SKM-1 treated with dmso at 0.1 percent for 144 hours (cell line): ENCODE measurements around the gene SLFNL1.

Source experiments
- DNase-seq: peaks from one replicate; lab custom pipeline; 2025; ENCODE audit not compliant: unreplicated experiment; lab: John Stamatoyannopoulos, UW

The SLFNL1 gene

GRCh38 chr1:41020654-41021053, 871 bp downstream of the SLFNL1 start:
- no peak for DNase-seq

DNA sequence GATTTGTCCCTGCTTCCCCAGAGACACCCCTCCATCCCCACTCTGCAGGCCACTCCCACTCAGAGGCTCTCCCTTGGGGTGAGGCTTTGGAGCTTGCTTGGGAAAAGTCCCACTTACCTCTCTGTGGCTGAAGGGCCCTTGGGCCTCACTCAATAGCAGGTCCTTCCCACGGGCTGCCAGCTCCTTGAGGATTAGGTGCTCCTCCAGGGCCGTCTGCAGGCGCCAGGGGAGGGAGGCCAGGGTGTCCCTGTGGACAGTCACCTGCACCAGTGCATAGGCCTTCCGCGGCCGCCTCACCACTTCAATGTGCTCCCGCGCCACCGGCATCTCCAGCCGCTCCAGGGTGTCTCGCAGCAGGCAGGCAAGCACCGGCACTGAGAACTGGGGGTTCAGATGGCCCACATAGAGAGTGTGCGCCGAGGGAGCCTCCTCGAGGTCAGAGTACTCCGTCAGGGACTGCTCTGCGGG, 1.4 kb downstream of the SLFNL1 start:
- DNase-seq: no peak

GRCh38 chr1:41019353-41019745, 2.2 kb downstream of the SLFNL1 start:
- no peak for DNase-seq

GRCh38 chr1:41018018-41018410, 3.5 kb downstream of the SLFNL1 start:
- no peak for DNase-seq

- DNase-seq: no peak
These were observed 4.1 kb downstream of the SLFNL1 start for GRCh38 chr1:41017141-41018017.

- no peak for DNase-seq
These were observed 5.5 kb downstream of the SLFNL1 start for GRCh38 chr1:41015897-41016470.

- DNase-seq: no peak
These were observed 6.1 kb downstream of the SLFNL1 start for GRCh38 chr1:41015281-41015896.

DNA sequence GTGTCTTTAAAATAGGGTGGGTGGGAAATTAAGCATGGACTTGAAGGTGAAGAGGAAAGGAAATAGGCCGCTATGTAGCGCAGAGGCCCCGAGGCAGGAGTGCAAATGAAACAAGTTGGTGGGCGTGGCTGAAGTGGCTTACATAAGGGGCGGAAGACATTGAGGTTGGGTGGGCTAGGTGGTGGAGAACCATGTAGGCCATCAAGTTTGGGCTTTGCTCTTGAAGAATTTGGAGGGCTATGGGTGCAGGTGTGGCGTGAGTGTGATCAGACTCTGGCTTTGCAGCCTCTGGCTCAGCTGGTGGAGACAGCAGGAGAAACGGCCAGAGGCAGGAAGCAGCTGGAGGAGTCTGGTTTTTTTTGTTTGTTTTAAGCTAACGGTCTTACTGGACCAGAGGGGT, 6.7 kb downstream of the SLFNL1 start:
- DNase-seq: no peak

GRCh38 chr1:41013796-41014195, 7.7 kb downstream of the SLFNL1 start:
- DNase-seq: no peak

DNA sequence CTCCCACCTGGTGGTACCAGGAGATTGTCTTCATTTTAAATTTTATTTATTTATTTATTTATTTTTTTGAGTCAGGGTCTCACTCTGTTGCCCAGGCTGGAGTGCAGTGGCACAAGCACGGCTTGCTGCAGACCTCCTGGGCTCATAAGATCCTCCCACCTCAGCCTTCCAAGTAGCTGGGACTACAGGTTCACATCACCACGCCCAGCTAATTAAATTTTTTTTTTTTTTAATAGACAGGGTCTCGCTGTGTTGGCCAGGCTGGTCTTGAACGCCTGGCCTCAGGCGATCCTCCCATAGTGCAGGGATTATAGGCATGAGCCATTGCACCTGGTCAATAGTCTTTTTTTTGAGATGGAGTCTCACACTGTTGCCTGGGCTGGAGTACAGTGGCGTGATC, 8.5 kb downstream of the SLFNL1 start:
- no peak for DNase-seq

DNA sequence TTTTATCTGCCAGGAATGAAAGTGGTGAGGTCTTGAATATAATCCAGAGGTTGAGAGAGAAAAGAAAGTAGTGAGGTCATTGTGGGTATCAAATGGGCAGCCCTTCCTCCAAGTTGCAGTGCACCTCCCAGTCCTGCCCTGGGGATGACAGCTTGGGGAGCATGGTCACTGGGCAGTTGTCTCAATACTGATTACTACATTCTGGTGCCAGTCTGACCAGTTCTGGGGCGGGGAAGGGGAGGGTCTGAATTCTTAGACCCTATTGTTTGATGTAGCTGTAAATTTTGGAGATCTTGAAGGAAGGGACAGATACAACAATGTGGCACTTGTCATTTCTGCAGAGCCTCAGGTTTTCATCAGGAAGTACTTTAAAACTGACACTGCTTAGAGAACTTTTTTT, 11.2 kb downstream of the SLFNL1 start:
- no peak for DNase-seq

GRCh38 chr1:41009466-41009865, 12.1 kb downstream of the SLFNL1 start:
- DNase-seq: no peak

- no peak for DNase-seq
These were observed 14.3 kb downstream of the SLFNL1 start for GRCh38 chr1:41006942-41007865.

GRCh38 chr1:41005876-41006275, 15.6 kb downstream of the SLFNL1 start:
- no peak for DNase-seq

- peak; percentile 90 for DNase-seq
These were observed 17.8 kb downstream of the SLFNL1 start for GRCh38 chr1:41003640-41004220.

DNA sequence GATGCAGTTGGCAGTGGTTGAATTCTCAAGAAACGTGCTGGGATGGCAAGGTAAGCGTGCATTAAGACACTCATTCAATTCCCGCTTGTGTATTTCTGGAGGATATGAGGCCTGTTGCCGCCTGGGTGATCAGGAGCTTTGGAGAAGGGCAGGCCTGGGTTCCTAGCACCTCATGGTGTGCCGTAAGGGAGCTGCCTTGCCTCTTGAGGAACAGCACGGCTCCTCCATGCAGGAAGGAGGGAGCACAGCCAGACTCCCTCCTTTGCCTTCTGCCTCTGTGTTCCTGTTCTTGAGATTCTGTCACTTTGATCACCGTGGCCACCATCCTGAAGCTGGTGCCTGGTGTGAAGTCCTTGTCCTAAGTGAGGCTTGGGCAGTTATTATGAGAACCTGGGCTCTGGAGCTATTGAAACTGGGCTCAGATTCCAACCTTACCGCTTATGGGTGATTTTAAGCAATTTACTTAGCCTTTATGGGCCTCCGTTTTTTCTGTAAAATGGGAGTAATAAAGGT, 18.3 kb downstream of the SLFNL1 start:
- no peak for DNase-seq

GRCh38 chr1:40998668-40999067, 22.9 kb downstream of the SLFNL1 start:
- no peak for DNase-seq

GRCh38 chr1:40997096-40997495, 24.4 kb downstream of the SLFNL1 start:
- DNase-seq: no peak

- DNase-seq: no peak
These were observed 32.5 kb downstream of the SLFNL1 start for GRCh38 chr1:40989066-40989465.

- no peak for DNase-seq
These were observed 33.2 kb downstream of the SLFNL1 start for GRCh38 chr1:40988280-40988679.
